Hepatocyte (in vitro differentiated cells): ENCODE data around the gene EPHB1.

Experiments
- CTCF ChIP-seq: fragments of 200-600 bp; sonication (generic); IDR thresholded peaks from 2 replicates; pipeline ENCODE4 v1.5.1; 2016; ENCODE audit warnings: antibody characterized with exemption, mild to moderate bottlenecking; ENCODE audit not compliant: poor library complexity
- EZH2 ChIP-seq: fragments of 200-600 bp; sonication (generic); IDR thresholded peaks from 2 replicates; pipeline ENCODE4 v1.6.1; 2016; ENCODE audit warnings: antibody characterized with exemption, mild to moderate bottlenecking, borderline replicate concordance

- TF ChIP-seq CTCF: no peak
- TF ChIP-seq EZH2: no peak
These were observed 506.6 kb downstream of the EPHB1 start for GRCh38 chr3:135301670-135302069.
